BJ (cell line): ENCODE measurements around the gene IFI27L2. TPM values are rescaled to one million over a fixed set of nuclear protein-coding genes. Genes with fewer than 3 reads are reported as not detected.

Source experiments
- CTCF ChIA-PET: fragments of 350-600 bp; formaldehyde crosslinking; extraction: SDS; loops from one replicate; lab custom pipeline; 2021; ENCODE audit warnings: antibody characterized with exemption, inconsistent platforms; lab: Yijun Ruan, JAX
- POLR2A ChIA-PET: fragments of 300-600 bp; sonication (Branson Sonifier 250); formaldehyde crosslinking; extraction: SDS; loops from one replicate; lab custom pipeline; 2021; ENCODE audit warnings: antibody characterized with exemption; lab: Charles Lee
- DNase-seq: peaks from one replicate; pipeline ENCODE4 v3.0.0-alpha.2; 2011; ENCODE audit warnings: low read depth
- H3K27me3 ChIP-seq: 2 replicates; pipeline ENCODE4 v1.6.0; 2011; ENCODE audit warnings: low read length; ENCODE audit not compliant: control insufficient read depth, insufficient read depth
- H3K36me3 ChIP-seq: 2 replicates; pipeline ENCODE4 v1.5.1; 2011; ENCODE audit warnings: low read length; ENCODE audit not compliant: control insufficient read depth, insufficient read depth
- H3K4me3 ChIP-seq: 2 replicates; pipeline ENCODE4 v1.5.1; 2011; ENCODE audit warnings: low read depth, mild to moderate bottlenecking, control low read depth, low read length
- polyA minus RNA-seq: library from RNA; depleted of rRNA, polyadenylated mRNA; stranded (reverse); fragments of >200 nt; gene quantifications from 2 replicates; pipeline ENCODE4 v1.2.3, GENCODE V29; 2011; rRNA and poly(A)+ RNA removed
- polyA plus RNA-seq: library from polyadenylated mRNA; depleted of rRNA; stranded (reverse); fragments of >200 nt; gene quantifications from 2 replicates; pipeline ENCODE4 v1.2.3, GENCODE V29; 2011; rRNA removed
- TF ChIP-seq, protein P1 (sequence below): IDR thresholded peaks from 2 replicates; pipeline ENCODE4 v1.5.1; 2011; ENCODE audit warnings: low read depth, mild to moderate bottlenecking, control low read depth, inconsistent platforms, low read length, moderate library complexity; ENCODE audit not compliant: insufficient read depth

Gene IFI27L2, protein sequence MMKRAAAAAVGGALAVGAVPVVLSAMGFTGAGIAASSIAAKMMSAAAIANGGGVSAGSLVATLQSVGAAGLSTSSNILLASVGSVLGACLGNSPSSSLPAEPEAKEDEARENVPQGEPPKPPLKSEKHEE
- 122 and 201 TPM in 2 replicates for polyA plus RNA-seq
- 27.6 and 37.9 TPM in 2 replicates for polyA minus RNA-seq

DNA sequence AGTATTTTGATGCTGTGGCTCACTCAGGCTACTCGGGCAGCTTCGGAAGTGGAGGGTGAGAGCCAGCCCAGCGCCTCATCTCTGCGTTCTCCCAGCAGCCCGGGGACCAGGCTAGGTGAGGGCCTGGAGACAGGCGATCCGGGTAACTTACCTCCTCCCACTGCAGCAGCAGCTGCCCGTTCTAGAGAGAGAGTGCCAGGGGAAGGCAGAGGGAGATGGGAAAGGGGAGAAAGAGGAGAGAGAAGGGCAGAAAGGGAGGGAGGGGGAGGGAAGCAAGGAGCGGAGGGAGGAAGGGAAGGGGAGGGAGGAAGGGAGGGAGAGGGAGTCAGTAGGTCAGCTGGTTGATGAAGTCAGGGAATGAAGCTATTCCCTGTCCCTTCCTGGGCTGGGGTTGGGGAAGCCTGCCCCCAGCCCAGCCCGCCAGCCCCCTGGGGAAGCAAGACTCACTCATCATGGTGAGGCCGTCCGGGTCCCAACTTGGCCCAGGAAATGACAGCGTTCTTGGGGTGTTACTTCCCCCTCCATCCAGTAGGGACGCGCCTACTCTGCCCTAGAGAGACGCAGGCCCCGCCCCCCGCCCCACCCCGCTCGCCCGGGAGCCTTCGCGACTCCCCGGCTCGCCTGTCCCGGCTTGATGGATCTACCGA, at the start of gene IFI27L2:
TSS of gene IFI27L2 (minus strand) at position 494 of the 647 bp plus-strand sequence. CDS start at position 454, 40 bp downstream.
- TF ChIP-seq, protein P1, sequence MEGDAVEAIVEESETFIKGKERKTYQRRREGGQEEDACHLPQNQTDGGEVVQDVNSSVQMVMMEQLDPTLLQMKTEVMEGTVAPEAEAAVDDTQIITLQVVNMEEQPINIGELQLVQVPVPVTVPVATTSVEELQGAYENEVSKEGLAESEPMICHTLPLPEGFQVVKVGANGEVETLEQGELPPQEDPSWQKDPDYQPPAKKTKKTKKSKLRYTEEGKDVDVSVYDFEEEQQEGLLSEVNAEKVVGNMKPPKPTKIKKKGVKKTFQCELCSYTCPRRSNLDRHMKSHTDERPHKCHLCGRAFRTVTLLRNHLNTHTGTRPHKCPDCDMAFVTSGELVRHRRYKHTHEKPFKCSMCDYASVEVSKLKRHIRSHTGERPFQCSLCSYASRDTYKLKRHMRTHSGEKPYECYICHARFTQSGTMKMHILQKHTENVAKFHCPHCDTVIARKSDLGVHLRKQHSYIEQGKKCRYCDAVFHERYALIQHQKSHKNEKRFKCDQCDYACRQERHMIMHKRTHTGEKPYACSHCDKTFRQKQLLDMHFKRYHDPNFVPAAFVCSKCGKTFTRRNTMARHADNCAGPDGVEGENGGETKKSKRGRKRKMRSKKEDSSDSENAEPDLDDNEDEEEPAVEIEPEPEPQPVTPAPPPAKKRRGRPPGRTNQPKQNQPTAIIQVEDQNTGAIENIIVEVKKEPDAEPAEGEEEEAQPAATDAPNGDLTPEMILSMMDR = peak; percentile 48
- peak within 1 kb of the TSS; percentile 60 for H3K4me3 ChIP-seq
- ChIA-PET POLR2A (interaction anchor here (0.6 kb wide), 2 partner anchors 47 to 62 kb away, joined by 3 to 4 read pairs; no protein-coding TSS in a partner anchor), CTCF (interaction anchor here (0.8 to 6.5 kb wide), 6 partner anchors 8 to 189 kb away, joined by 3 to 51 read pairs (median 7); no protein-coding TSS in a partner anchor)
- DNase-seq = no peak
- peaks cover 1% of the 10 kb centered on the region for H3K36me3 ChIP-seq
- no peaks in the 10 kb centered on the region for H3K27me3 ChIP-seq

DNA sequence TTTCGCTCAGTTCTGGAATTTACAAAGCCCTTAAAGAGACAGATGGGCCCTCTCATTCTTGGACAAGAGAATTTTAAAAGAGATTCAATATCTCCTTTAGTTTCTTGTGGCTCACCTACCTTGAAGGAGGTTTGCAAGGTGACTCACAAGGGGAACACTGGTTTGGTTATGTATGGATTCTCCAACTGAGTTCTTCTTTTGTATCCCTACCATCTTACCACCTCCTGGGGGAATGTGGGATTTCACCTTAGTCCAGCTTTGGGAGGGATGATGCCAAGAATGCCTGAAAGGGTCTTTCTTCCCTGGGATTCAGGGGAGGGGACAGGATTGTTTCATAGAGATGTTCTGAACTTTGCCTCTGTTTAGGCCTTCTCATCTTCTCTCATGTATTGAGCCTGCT, 48.4 kb upstream of the IFI27L2 start:
- CTCF ChIA-PET = no interaction called here
- POLR2A ChIA-PET = no interaction called here
- DNase-seq = no peak
- Histone ChIP-seq H3K36me3 (no peaks in the 10 kb centered on the region), H3K4me3 (no peak overlapping the region), H3K27me3 (peaks cover 7% of the 10 kb centered on the region)
- TF ChIP-seq, protein P1 = no peak

DNA sequence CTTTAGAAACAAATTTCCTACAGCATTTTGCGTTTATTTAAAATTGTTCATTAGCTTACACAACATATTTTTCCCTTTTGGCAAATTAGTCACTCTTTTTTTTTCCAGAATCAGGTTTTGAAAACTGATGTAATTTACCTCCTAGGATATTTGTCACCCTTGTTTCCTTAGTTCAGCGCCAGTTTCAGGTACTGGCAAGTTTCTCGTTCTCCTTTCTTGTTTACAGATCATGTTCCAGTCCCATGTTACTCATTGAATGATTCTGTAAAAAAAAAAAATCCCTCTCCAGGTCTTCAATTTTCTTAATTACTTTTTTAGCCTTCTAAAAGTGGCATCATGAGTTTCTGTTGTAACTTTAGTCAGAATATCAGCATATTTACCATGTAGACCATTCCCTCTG, 47.4 kb upstream of the IFI27L2 start:
- Histone ChIP-seq H3K4me3 (no peak overlapping the region), H3K36me3 (no peaks in the 10 kb centered on the region), H3K27me3 (peaks cover 7% of the 10 kb centered on the region)
- ChIA-PET POLR2A (no interaction called here), CTCF (interaction anchor here (0.6 kb wide), 1 partner anchor 158 kb away, joined by 3 read pairs; no protein-coding TSS in a partner anchor)
- DNase-seq = no peak
- TF ChIP-seq, protein P1 = no peak

DNA sequence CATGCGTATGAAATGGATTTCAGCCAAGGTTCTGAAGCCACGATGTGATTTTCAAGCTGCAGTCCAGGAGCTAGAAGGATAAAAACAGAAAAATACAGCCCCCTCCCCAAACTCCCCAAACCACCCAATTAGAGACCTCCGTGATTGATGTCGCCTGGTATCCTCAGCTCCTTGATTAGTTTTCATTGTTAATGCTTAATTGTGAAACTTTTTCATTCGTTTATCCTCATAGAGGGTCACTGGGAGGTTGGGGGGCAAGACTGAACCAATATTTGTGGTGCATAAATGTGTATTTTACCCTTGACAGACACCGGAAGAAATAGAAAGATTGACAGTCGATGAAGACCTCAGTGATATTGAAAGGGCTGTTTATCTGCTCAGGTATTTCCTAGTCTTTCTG, 46.3 kb upstream of the IFI27L2 start:
- ChIA-PET CTCF (interaction anchor here (1.1 to 1.6 kb wide), 2 partner anchors 23 to 139 kb away, joined by 3 to 4 read pairs; no protein-coding TSS in a partner anchor), POLR2A (no interaction called here)
- DNase-seq = no peak
- Histone ChIP-seq H3K36me3 (no peaks in the 10 kb centered on the region), H3K4me3 (no peak overlapping the region), H3K27me3 (peaks cover 7% of the 10 kb centered on the region)
- TF ChIP-seq, protein P1 = no peak

DNA sequence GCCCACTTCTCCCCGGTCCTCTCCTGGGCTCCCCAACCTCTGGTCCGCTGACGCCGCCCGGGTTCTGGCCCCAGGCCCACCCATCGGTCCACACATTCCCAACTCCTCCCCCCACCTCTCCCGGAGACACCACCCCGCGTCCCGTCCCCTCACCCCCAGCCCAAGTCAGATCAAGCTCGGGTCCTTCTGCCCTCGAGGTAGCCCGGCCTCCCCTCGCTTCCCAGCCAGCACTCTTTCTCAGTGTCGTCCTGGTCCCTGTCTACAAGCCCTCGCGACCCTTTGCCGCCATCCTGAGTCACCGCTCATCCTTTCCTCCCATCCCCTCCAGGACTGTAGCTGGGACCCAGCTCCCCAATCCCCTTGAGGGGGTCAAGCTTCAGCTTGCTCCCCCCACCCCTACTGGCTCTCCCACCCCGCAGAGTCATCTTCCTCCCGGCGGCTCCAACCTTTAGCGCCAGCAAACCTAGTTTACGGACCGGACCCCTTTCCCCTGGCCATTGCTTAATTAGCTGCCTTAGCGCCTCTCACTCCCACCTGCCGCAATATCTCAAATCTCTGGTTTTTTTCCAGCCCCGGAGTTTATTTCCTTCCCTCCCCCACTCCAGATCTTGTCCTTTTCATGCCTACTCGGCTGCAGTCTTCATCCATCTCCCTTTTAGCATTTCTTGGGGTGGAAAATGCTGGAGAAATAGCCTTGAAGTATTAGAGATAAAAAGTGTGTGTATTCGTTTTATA, 45.8 kb upstream of the IFI27L2 start:
- TF ChIP-seq, protein P1 = no peak
- H3K27me3 ChIP-seq = peaks cover 7% of the 10 kb centered on the region
- H3K4me3 ChIP-seq = peak overlapping the region; percentile 53
- DNase-seq = no peak
- CTCF ChIA-PET = interaction anchor here (1.1 to 1.6 kb wide), 2 partner anchors 22 to 138 kb away, joined by 3 to 4 read pairs; no protein-coding TSS in a partner anchor
- POLR2A ChIA-PET = no interaction called here
- H3K36me3 ChIP-seq = no peaks in the 10 kb centered on the region
